Endodermal cell (in vitro differentiated cells): ENCODE data around the gene CFAP65. TPM values are rescaled to one million over a fixed set of nuclear protein-coding genes. Genes with fewer than 3 reads are reported as not detected.
A peak's percentile ranks its signal among the peaks of the same experiment; 100 is the strongest.

Source experiments
- DNase-seq: peaks from one replicate; pipeline ENCODE4 v3.0.0-alpha.2; 2017
- H3K27ac ChIP-seq: 2 replicates; pipeline ENCODE4 v1.5.1; 2013; ENCODE audit warnings: mild to moderate bottlenecking, low read depth, low read length, moderate library complexity
- H3K27me3 ChIP-seq: 2 replicates; pipeline ENCODE4 v1.6.1; 2013; ENCODE audit warnings: mild to moderate bottlenecking, low read length, moderate library complexity; ENCODE audit not compliant: insufficient read depth, control insufficient read depth, poor library complexity, severe bottlenecking
- H3K36me3 ChIP-seq: 2 replicates; pipeline ENCODE4 v1.7.0; 2013; ENCODE audit warnings: mild to moderate bottlenecking, low read length, moderate library complexity; ENCODE audit not compliant: control insufficient read depth, insufficient read depth
- H3K4me1 ChIP-seq: one replicate; pipeline ENCODE4 v1.7.0; 2013; ENCODE audit warnings: low read length; ENCODE audit not compliant: control insufficient read depth, insufficient read depth
- H3K4me3 ChIP-seq: 2 replicates; pipeline ENCODE4 v1.5.1; 2013; ENCODE audit warnings: mild to moderate bottlenecking, low read length, moderate library complexity
- H3K9ac ChIP-seq: 2 replicates; pipeline ENCODE4 v1.6.1; 2013; ENCODE audit warnings: mild to moderate bottlenecking, low read length, moderate library complexity; ENCODE audit not compliant: poor library complexity, severe bottlenecking; ENCODE audit errors: extremely low read depth
- H3K9me3 ChIP-seq: 2 replicates; pipeline ENCODE4 v1.6.1; 2013; ENCODE audit warnings: mild to moderate bottlenecking, low read length, moderate library complexity; ENCODE audit not compliant: control insufficient read depth
- H3K27ac Mint-ChIP-seq: 2 replicates; pipeline ENCODE4 v1.8.0; 2020; ENCODE audit warnings: mixed read lengths
- H3K27me3 Mint-ChIP-seq: 2 replicates; pipeline ENCODE4 v1.8.0; 2021; ENCODE audit warnings: mild to moderate bottlenecking, mixed read lengths; ENCODE audit not compliant: insufficient read depth
- H3K36me3 Mint-ChIP-seq: 2 replicates; pipeline ENCODE4 v1.8.0; 2020; ENCODE audit warnings: low read depth, mixed read lengths
- H3K4me1 Mint-ChIP-seq: 2 replicates; pipeline ENCODE4 v1.8.0; 2020; ENCODE audit warnings: mixed read lengths
- H3K4me3 Mint-ChIP-seq: 2 replicates; pipeline ENCODE4 v1.8.0; 2020; ENCODE audit warnings: mild to moderate bottlenecking, moderate library complexity, mixed read lengths
- H3K9me3 Mint-ChIP-seq: 2 replicates; pipeline ENCODE4 v1.8.0; 2020; ENCODE audit warnings: mild to moderate bottlenecking, mixed read lengths
- CTCF ChIP-seq: fragments of 200-600 bp; sonication (generic); conservative IDR thresholded peaks from 2 replicates; pipeline ENCODE4 v1.5.0; 2021; ENCODE audit warnings: antibody characterized with exemption, mild to moderate bottlenecking
- WGBS, 2 experiments: methylation state at CpG; one replicate each; pipeline versions ENCODE4 v1.1.5 to v1.1.7; 2013; ENCODE audit warnings: missing lambda C conversion rate in 2 of 2, mixed read lengths in 1 of 2; ENCODE audit not compliant: insufficient coverage in 1 of 2, insufficient read length in 1 of 2; 5-methylcytosine and 5-hydroxymethylcytosine counted together
- total RNA-seq, 2 donors: library from RNA; stranded (reverse); fragmentation: NEBNext Ultra II Directional in 1 of 2; extraction: Animal tissue kit (Norgen Biotek cat#: 25700) in 1 of 2; gene quantifications; 2 replicates in 1 of 2; 3 replicates in 1 of 2; pipeline ENCODE4 v1.2.1, GENCODE V29; 2021

CFAP65 gene
- total RNA-seq, 2 donors from 2014 or later: 0.84 to 1.5 TPM

- peak; percentile 95 for DNase-seq
- 4 to 7% methylated on average over 19 to 52 of the region's 52 CpGs for WGBS, 2 experiments
- peaks cover 11% of the 10 kb centered on the region for H3K4me1 ChIP-seq
- peaks cover 98% of the 10 kb centered on the region for H3K27me3 ChIP-seq
- Mint-ChIP-seq H3K9me3 (no peaks in the 10 kb centered on the region), H3K4me1 (peaks cover 18% of the 10 kb centered on the region), H3K36me3 (peaks cover 7% of the 10 kb centered on the region), H3K27me3 (peaks cover 92% of the 10 kb centered on the region), H3K4me3 (peak overlapping the region; percentile 68), H3K27ac (no peak overlapping the region)
- H3K27ac ChIP-seq: no peak overlapping the region
- no peak overlapping the region for H3K9ac ChIP-seq
- peak; percentile 98 for TF ChIP-seq CTCF
- no peaks in the 10 kb centered on the region for H3K36me3 ChIP-seq
- H3K9me3 ChIP-seq: no peaks in the 10 kb centered on the region
- peak overlapping the region; percentile 79 for H3K4me3 ChIP-seq
Measured at GRCh38 chr2:219057709-219058540, 16.6 kb upstream of the CFAP65 start.

- no peak for TF ChIP-seq CTCF
- peaks cover 6% of the 10 kb centered on the region for H3K4me1 ChIP-seq
- WGBS, 2 experiments: 24 to 25% methylated on average over 21 to 40 of the region's 40 CpGs
- Mint-ChIP-seq H3K27ac (no peak overlapping the region), H3K27me3 (peaks cover 92% of the 10 kb centered on the region), H3K4me1 (peaks cover 10% of the 10 kb centered on the region), H3K36me3 (peaks cover 7% of the 10 kb centered on the region), H3K4me3 (no peak overlapping the region), H3K9me3 (no peaks in the 10 kb centered on the region)
- H3K9ac ChIP-seq: no peak overlapping the region
- H3K27me3 ChIP-seq: peaks cover 98% of the 10 kb centered on the region
- H3K9me3 ChIP-seq: no peaks in the 10 kb centered on the region
- H3K36me3 ChIP-seq: no peaks in the 10 kb centered on the region
- H3K4me3 ChIP-seq: peak overlapping the region; percentile 68
- H3K27ac ChIP-seq: no peak overlapping the region
- peak; percentile 64 for DNase-seq
Measured at GRCh38 chr2:219056896-219057708, 15.8 kb upstream of the CFAP65 start.

GRCh38 chr2:219056176-219056895 is 15.0 kb upstream of the CFAP65 start:
- Mint-ChIP-seq H3K36me3 (peaks cover 7% of the 10 kb centered on the region), H3K9me3 (no peaks in the 10 kb centered on the region), H3K27me3 (peaks cover 89% of the 10 kb centered on the region), H3K27ac (no peak overlapping the region), H3K4me1 (peaks cover 6% of the 10 kb centered on the region), H3K4me3 (no peak overlapping the region)
- H3K36me3 ChIP-seq: no peaks in the 10 kb centered on the region
- no peak for TF ChIP-seq CTCF
- H3K4me3 ChIP-seq: no peak overlapping the region
- no peak for DNase-seq
- 73 to 87% methylated on average over 7 to 8 of the region's 9 CpGs for WGBS, 2 experiments
- no peak overlapping the region for H3K27ac ChIP-seq
- peaks cover 5% of the 10 kb centered on the region for H3K4me1 ChIP-seq
- peaks cover 98% of the 10 kb centered on the region for H3K27me3 ChIP-seq
- no peak overlapping the region for H3K9ac ChIP-seq
- no peaks in the 10 kb centered on the region for H3K9me3 ChIP-seq
